BJ (cell line): ENCODE measurements around the gene USP34. TPM values are rescaled to one million over a fixed set of nuclear protein-coding genes. Genes with fewer than 3 reads are reported as not detected.

ENCODE experiments used
- CTCF ChIA-PET: fragments of 350-600 bp; formaldehyde crosslinking; extraction: SDS; loops from one replicate; lab custom pipeline; 2021; ENCODE audit warnings: antibody characterized with exemption, inconsistent platforms; lab: Yijun Ruan, JAX
- POLR2A ChIA-PET: fragments of 300-600 bp; sonication (Branson Sonifier 250); formaldehyde crosslinking; extraction: SDS; loops from one replicate; lab custom pipeline; 2021; ENCODE audit warnings: antibody characterized with exemption; lab: Charles Lee
- DNase-seq: peaks from one replicate; pipeline ENCODE4 v3.0.0-alpha.2; 2011; ENCODE audit warnings: low read depth
- H3K27me3 ChIP-seq: 2 replicates; pipeline ENCODE4 v1.6.0; 2011; ENCODE audit warnings: low read length; ENCODE audit not compliant: control insufficient read depth, insufficient read depth
- H3K36me3 ChIP-seq: 2 replicates; pipeline ENCODE4 v1.5.1; 2011; ENCODE audit warnings: low read length; ENCODE audit not compliant: control insufficient read depth, insufficient read depth
- H3K4me3 ChIP-seq: 2 replicates; pipeline ENCODE4 v1.5.1; 2011; ENCODE audit warnings: low read depth, mild to moderate bottlenecking, control low read depth, low read length
- polyA plus RNA-seq: library from polyadenylated mRNA; depleted of rRNA; stranded (reverse); fragments of >200 nt; gene quantifications from 2 replicates; pipeline ENCODE4 v1.2.3, GENCODE V29; 2011
- TF ChIP-seq, protein P1 (sequence below): IDR thresholded peaks from 2 replicates; pipeline ENCODE4 v1.5.1; 2011; ENCODE audit warnings: low read depth, mild to moderate bottlenecking, control low read depth, inconsistent platforms, low read length, moderate library complexity; ENCODE audit not compliant: insufficient read depth

Gene USP34
- polyA plus RNA-seq, 1 experiment = 32.2 TPM

DNA sequence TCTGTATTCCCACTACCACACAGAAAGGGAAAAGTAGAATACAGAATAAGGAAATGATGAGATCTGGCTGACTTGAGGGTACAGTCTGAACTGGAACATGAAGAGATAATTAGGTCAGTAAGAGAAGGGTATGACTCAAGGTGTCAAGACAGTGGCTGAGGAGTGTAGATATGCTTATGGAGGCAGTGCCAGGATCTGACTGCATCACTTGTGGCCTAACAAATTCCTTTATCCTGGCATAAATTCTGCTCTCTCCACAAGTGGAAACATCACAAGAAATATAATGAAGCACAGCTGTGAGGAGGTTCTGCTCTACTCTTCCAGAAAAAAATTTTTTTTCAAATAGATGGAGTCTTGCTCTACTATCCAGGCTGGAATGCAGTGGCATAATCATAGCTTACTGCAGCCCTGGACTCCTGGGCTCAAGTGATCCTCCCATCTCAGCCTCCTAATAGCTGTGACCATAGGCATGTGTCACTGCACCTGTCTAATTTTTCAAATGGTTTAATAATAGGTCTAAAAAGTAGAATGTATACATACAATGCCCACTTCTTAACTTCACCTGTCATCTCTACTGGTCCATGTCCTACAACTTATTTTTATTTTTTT is 223.6 kb downstream of the USP34 start:
- peak; percentile 56 for DNase-seq
- ChIA-PET POLR2A (no interaction called here), CTCF (no interaction called here)
- Histone ChIP-seq H3K4me3 (no peak overlapping the region), H3K36me3 (peaks cover 3% of the 10 kb centered on the region; the same call in 1 of the 2 replicates), H3K27me3 (no peaks in the 10 kb centered on the region)
- TF ChIP-seq, protein P1, sequence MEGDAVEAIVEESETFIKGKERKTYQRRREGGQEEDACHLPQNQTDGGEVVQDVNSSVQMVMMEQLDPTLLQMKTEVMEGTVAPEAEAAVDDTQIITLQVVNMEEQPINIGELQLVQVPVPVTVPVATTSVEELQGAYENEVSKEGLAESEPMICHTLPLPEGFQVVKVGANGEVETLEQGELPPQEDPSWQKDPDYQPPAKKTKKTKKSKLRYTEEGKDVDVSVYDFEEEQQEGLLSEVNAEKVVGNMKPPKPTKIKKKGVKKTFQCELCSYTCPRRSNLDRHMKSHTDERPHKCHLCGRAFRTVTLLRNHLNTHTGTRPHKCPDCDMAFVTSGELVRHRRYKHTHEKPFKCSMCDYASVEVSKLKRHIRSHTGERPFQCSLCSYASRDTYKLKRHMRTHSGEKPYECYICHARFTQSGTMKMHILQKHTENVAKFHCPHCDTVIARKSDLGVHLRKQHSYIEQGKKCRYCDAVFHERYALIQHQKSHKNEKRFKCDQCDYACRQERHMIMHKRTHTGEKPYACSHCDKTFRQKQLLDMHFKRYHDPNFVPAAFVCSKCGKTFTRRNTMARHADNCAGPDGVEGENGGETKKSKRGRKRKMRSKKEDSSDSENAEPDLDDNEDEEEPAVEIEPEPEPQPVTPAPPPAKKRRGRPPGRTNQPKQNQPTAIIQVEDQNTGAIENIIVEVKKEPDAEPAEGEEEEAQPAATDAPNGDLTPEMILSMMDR = no peak

GRCh38 chr2:61244694-61245093 is 226.2 kb downstream of the USP34 start:
- CTCF ChIA-PET = no interaction called here
- POLR2A ChIA-PET = no interaction called here
- no peak for DNase-seq
- TF ChIP-seq, protein P1 = no peak
- Histone ChIP-seq H3K36me3 (peaks cover 2% of the 10 kb centered on the region), H3K4me3 (no peak overlapping the region), H3K27me3 (no peaks in the 10 kb centered on the region)

- DNase-seq = no peak
- ChIA-PET CTCF (no interaction called here), POLR2A (no interaction called here)
- H3K27me3 ChIP-seq = no peaks in the 10 kb centered on the region
- no peak overlapping the region for H3K4me3 ChIP-seq
- TF ChIP-seq, protein P1 = no peak
- peaks cover 2% of the 10 kb centered on the region for H3K36me3 ChIP-seq
Measured at GRCh38 chr2:61241266-61241665, 229.6 kb downstream of the USP34 start.

GRCh38 chr2:61238219-61239012 is 232.5 kb downstream of the USP34 start:
- Histone ChIP-seq H3K27me3 (no peaks in the 10 kb centered on the region), H3K4me3 (no peak overlapping the region), H3K36me3 (peaks cover 5% of the 10 kb centered on the region)
- TF ChIP-seq, protein P1 = no peak
- CTCF ChIA-PET = interaction anchor here (1.0 kb wide), 1 partner anchor 29 kb away, joined by 3 read pairs; no protein-coding TSS in a partner anchor
- DNase-seq = no peak
- POLR2A ChIA-PET = no interaction called here

- ChIA-PET CTCF (interaction anchor here (0.6 kb wide), 1 partner anchor 72 kb away, joined by 5 read pairs; no protein-coding TSS in a partner anchor), POLR2A (no interaction called here)
- Histone ChIP-seq H3K4me3 (no peak overlapping the region), H3K27me3 (no peaks in the 10 kb centered on the region), H3K36me3 (peaks cover 3% of the 10 kb centered on the region; the same call in 1 of the 2 replicates)
- DNase-seq = no peak
- TF ChIP-seq, protein P1 = no peak
Measured at GRCh38 chr2:61235716-61236115, 235.2 kb downstream of the USP34 start.
